ENCODE measurements around the gene RRM2.

- TF ChIP-seq, protein P1, sequence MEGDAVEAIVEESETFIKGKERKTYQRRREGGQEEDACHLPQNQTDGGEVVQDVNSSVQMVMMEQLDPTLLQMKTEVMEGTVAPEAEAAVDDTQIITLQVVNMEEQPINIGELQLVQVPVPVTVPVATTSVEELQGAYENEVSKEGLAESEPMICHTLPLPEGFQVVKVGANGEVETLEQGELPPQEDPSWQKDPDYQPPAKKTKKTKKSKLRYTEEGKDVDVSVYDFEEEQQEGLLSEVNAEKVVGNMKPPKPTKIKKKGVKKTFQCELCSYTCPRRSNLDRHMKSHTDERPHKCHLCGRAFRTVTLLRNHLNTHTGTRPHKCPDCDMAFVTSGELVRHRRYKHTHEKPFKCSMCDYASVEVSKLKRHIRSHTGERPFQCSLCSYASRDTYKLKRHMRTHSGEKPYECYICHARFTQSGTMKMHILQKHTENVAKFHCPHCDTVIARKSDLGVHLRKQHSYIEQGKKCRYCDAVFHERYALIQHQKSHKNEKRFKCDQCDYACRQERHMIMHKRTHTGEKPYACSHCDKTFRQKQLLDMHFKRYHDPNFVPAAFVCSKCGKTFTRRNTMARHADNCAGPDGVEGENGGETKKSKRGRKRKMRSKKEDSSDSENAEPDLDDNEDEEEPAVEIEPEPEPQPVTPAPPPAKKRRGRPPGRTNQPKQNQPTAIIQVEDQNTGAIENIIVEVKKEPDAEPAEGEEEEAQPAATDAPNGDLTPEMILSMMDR (conservative IDR thresholded peaks at IDR 0.05; ENCODE audit: low read depth in 2 of 2), result no peak
- TF ChIP-seq POLR2AphosphoS5 (IDR thresholded peaks at IDR 0.05; ENCODE audit: low read depth) (no peak), STAT1 (IDR thresholded peaks at IDR 0.05; ENCODE audit: unreplicated experiment) (no peak), CREB1 (CRISPR knock-in tag; IDR thresholded peaks at IDR 0.05; ENCODE audit: low read depth) (no peak), EZH2 (IDR thresholded peaks at IDR 0.05; ENCODE audit: low read depth, unreplicated experiment) (no peak), ETS1 (IDR thresholded peaks at IDR 0.05) (no peak), ZNF331 (CRISPR knock-in tag; IDR thresholded peaks at IDR 0.05; ENCODE audit: low read depth) (no peak), JUNB (IDR thresholded peaks at IDR 0.05; ENCODE audit: unreplicated experiment) (no peak), REST (IDR thresholded peaks at IDR 0.05; ENCODE audit: unreplicated experiment) (no peak), EZH2phosphoT487 (IDR thresholded peaks at IDR 0.05; ENCODE audit: unreplicated experiment) (no peak)
Measured at GRCh38 chr2:10078001-10078400, 44.5 kb upstream of the RRM2 start.
